Lung microvascular endothelial cell (primary cell): ENCODE results near the gene PRMT5. TPM values are rescaled to one million over a fixed set of nuclear protein-coding genes. Genes with fewer than 3 reads are reported as not detected.

Source experiments
- DNase-seq, 2 donors: peaks; one replicate each; pipeline versions ENCODE4 v3.0.0 to v3.0.0-alpha.2; 2010; ENCODE audit warnings: low read depth in 2 of 2
- total RNA-seq: library from RNA; depleted of rRNA; stranded (reverse); fragments of >200 nt; gene quantifications from 2 replicates; pipeline ENCODE4 v1.2.1, GENCODE V29; 2014

PRMT5 gene
- total RNA-seq, 1 donor from 2014 or later: 41.9 TPM

GRCh38 chr14:22897357-22897756 lies 31.8 kb downstream of the PRMT5 start:
- DNase-seq: no peak

GRCh38 chr14:22896760-22897159 lies 32.4 kb downstream of the PRMT5 start:
- no peak for DNase-seq

GRCh38 chr14:22896356-22896755 lies 32.8 kb downstream of the PRMT5 start:
- no peak for DNase-seq

GRCh38 chr14:22895402-22895801 lies 33.8 kb downstream of the PRMT5 start:
- no peak for DNase-seq

GRCh38 chr14:22893706-22894105 lies 35.5 kb downstream of the PRMT5 start:
- no peak for DNase-seq

GRCh38 chr14:22892488-22892887 lies 36.7 kb downstream of the PRMT5 start:
- no peak for DNase-seq

- no peak for DNase-seq
Observed at GRCh38 chr14:22890416-22890815, 38.8 kb downstream of the PRMT5 start.

- no peak for DNase-seq
Observed at GRCh38 chr14:22888662-22889061, 40.5 kb downstream of the PRMT5 start.

GRCh38 chr14:22887990-22888378 lies 41.2 kb downstream of the PRMT5 start:
- DNase-seq: no peak

- no peak for DNase-seq
Observed at GRCh38 chr14:22887260-22887989, 41.8 kb downstream of the PRMT5 start.

GRCh38 chr14:22886500-22887259 lies 42.5 kb downstream of the PRMT5 start:
- peak; percentile 41 to 47 for DNase-seq

- DNase-seq: no peak
Observed at GRCh38 chr14:22885975-22886374, 43.2 kb downstream of the PRMT5 start.

- DNase-seq: no peak
Observed at GRCh38 chr14:22884738-22885523, 44.2 kb downstream of the PRMT5 start.

- no peak for DNase-seq
Observed at GRCh38 chr14:22884076-22884737, 45.0 kb downstream of the PRMT5 start.

GRCh38 chr14:22883173-22883976 lies 45.8 kb downstream of the PRMT5 start, which contains the start of gene REM2:
REM2 (plus strand) TSS chr14:22883222; CDS start chr14:22883288, 66 bp downstream.
- DNase-seq: no peak

GRCh38 chr14:22882529-22883172 lies 46.5 kb downstream of the PRMT5 start:
- peak; percentile 28 to 64 for DNase-seq

GRCh38 chr14:22882064-22882463 lies 47.1 kb downstream of the PRMT5 start:
- DNase-seq: no peak

- no peak for DNase-seq
Observed at GRCh38 chr14:22878271-22879246, 50.6 kb downstream of the PRMT5 start.

GRCh38 chr14:22877000-22877501 lies 52.1 kb downstream of the PRMT5 start:
- no peak for DNase-seq
